ENCODE data around the gene HMHB1. TPM values are rescaled to one million over a fixed set of nuclear protein-coding genes. Genes with fewer than 3 reads are reported as not detected.

The HMHB1 gene
- total RNA-seq, 1 donor from 2014 or later = not detected

DNA sequence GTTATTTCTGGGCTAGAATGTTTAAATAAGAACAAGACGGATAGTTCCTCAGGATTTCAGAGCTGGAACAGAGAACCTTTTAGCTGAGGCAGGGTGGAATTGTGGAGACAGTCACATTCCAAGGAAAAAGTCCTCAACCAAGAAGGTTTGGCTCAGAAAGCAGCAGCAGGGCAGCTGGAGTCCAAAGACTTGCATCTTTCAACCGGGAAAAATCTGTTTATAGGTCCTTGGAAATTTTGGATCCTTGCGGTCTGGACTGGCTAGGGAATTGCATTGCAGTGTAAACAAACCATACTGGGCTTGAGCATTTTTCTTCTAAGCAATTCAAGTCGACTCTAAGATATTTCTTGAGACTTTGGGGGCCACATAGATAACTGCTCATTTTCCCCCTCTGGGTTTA lies 40.8 kb upstream of the HMHB1 start:
- H3K27me3 Mint-ChIP-seq (ENCODE audit: unreplicated experiment) = no peaks in the 10 kb centered on the region
- H3K9me3 Mint-ChIP-seq (ENCODE audit: unreplicated experiment) = no peaks in the 10 kb centered on the region
- H3K36me3 Mint-ChIP-seq (ENCODE audit: low read depth, unreplicated experiment) = no peaks in the 10 kb centered on the region
- TF ChIP-seq, protein P1, sequence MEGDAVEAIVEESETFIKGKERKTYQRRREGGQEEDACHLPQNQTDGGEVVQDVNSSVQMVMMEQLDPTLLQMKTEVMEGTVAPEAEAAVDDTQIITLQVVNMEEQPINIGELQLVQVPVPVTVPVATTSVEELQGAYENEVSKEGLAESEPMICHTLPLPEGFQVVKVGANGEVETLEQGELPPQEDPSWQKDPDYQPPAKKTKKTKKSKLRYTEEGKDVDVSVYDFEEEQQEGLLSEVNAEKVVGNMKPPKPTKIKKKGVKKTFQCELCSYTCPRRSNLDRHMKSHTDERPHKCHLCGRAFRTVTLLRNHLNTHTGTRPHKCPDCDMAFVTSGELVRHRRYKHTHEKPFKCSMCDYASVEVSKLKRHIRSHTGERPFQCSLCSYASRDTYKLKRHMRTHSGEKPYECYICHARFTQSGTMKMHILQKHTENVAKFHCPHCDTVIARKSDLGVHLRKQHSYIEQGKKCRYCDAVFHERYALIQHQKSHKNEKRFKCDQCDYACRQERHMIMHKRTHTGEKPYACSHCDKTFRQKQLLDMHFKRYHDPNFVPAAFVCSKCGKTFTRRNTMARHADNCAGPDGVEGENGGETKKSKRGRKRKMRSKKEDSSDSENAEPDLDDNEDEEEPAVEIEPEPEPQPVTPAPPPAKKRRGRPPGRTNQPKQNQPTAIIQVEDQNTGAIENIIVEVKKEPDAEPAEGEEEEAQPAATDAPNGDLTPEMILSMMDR (IDR thresholded peaks at IDR 0.05; ENCODE audit: unreplicated experiment) = no peak
- no peak overlapping the region for H3K4me3 Mint-ChIP-seq (ENCODE audit: unreplicated experiment)
- DNase-seq (ENCODE audit: low spot score) = no peak
- H3K4me1 Mint-ChIP-seq (ENCODE audit: unreplicated experiment) = peaks cover 26% of the 10 kb centered on the region
- peak overlapping the region; percentile 65 for H3K27ac Mint-ChIP-seq (ENCODE audit: unreplicated experiment)

- no peaks in the 10 kb centered on the region for H3K36me3 Mint-ChIP-seq (ENCODE audit: low read depth, unreplicated experiment)
- TF ChIP-seq, protein P1 (IDR thresholded peaks at IDR 0.05; ENCODE audit: unreplicated experiment) = no peak
- H3K9me3 Mint-ChIP-seq (ENCODE audit: unreplicated experiment) = no peaks in the 10 kb centered on the region
- peak; percentile 16 for DNase-seq (ENCODE audit: low spot score)
- peaks cover 26% of the 10 kb centered on the region for H3K4me1 Mint-ChIP-seq (ENCODE audit: unreplicated experiment)
- H3K4me3 Mint-ChIP-seq (ENCODE audit: unreplicated experiment) = no peak overlapping the region
- H3K27me3 Mint-ChIP-seq (ENCODE audit: unreplicated experiment) = no peaks in the 10 kb centered on the region
- no peak overlapping the region for H3K27ac Mint-ChIP-seq (ENCODE audit: unreplicated experiment)
Observed at GRCh38 chr5:143771602-143772001, 40.4 kb upstream of the HMHB1 start.

DNA sequence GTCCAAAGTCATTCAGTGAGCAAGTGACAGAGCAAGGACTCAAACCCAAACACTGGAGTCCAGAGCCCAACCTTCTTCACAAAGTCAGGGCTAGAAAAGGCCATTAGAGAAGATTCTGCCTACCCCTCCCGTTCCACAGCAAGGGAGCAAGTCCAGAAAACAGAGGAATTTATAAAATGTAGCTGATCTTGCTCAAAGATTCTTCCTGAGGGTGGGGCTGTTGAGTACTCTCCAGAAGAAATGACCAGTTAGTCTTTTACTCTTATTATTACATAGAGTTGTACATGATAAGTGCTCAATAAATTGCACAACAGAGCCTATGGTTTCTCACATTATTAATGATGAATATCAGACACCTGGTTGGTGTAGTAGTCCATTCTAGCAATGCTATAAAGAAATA lies 39.3 kb upstream of the HMHB1 start:
- H3K4me1 Mint-ChIP-seq (ENCODE audit: unreplicated experiment) = peaks cover 26% of the 10 kb centered on the region
- H3K4me3 Mint-ChIP-seq (ENCODE audit: unreplicated experiment) = no peak overlapping the region
- no peaks in the 10 kb centered on the region for H3K27me3 Mint-ChIP-seq (ENCODE audit: unreplicated experiment)
- TF ChIP-seq, protein P1 (IDR thresholded peaks at IDR 0.05; ENCODE audit: unreplicated experiment) = no peak
- no peaks in the 10 kb centered on the region for H3K9me3 Mint-ChIP-seq (ENCODE audit: unreplicated experiment)
- H3K27ac Mint-ChIP-seq (ENCODE audit: unreplicated experiment) = no peak overlapping the region
- H3K36me3 Mint-ChIP-seq (ENCODE audit: low read depth, unreplicated experiment) = no peaks in the 10 kb centered on the region
- DNase-seq (ENCODE audit: low spot score) = no peak

DNA sequence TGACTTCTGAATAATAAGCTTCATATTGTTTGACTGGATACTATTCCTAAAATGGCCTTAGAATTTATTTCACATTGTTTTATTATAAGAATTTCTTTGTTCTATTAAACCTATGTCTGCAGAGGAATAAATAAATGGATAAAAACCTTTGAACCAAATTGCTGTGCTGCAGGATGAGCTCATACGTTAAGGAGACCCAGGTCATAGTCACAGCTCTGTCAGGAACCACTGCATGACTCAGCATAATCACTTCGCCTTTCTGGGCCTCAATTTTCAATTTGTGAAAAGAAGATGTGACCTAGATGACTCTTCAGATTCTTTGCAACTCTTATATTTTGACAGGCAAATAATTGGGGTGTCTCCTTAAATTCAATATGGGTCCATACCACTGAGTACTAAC lies 36.7 kb upstream of the HMHB1 start:
- H3K36me3 Mint-ChIP-seq (ENCODE audit: low read depth, unreplicated experiment) = no peaks in the 10 kb centered on the region
- no peaks in the 10 kb centered on the region for H3K9me3 Mint-ChIP-seq (ENCODE audit: unreplicated experiment)
- no peak overlapping the region for H3K27ac Mint-ChIP-seq (ENCODE audit: unreplicated experiment)
- no peak for DNase-seq (ENCODE audit: low spot score)
- no peaks in the 10 kb centered on the region for H3K27me3 Mint-ChIP-seq (ENCODE audit: unreplicated experiment)
- TF ChIP-seq, protein P1 (IDR thresholded peaks at IDR 0.05; ENCODE audit: unreplicated experiment) = no peak
- H3K4me1 Mint-ChIP-seq (ENCODE audit: unreplicated experiment) = peaks cover 20% of the 10 kb centered on the region
- H3K4me3 Mint-ChIP-seq (ENCODE audit: unreplicated experiment) = no peak overlapping the region

GRCh38 chr5:143776951-143777350 lies 35.0 kb upstream of the HMHB1 start:
- Mint-ChIP-seq H3K36me3 (ENCODE audit: low read depth, unreplicated experiment) (no peaks in the 10 kb centered on the region), H3K9me3 (ENCODE audit: unreplicated experiment) (no peaks in the 10 kb centered on the region), H3K27me3 (ENCODE audit: unreplicated experiment) (no peaks in the 10 kb centered on the region), H3K4me3 (ENCODE audit: unreplicated experiment) (no peak overlapping the region), H3K4me1 (ENCODE audit: unreplicated experiment) (peaks cover 10% of the 10 kb centered on the region), H3K27ac (ENCODE audit: unreplicated experiment) (no peak overlapping the region)
- TF ChIP-seq, protein P1 (IDR thresholded peaks at IDR 0.05; ENCODE audit: unreplicated experiment) = no peak
- no peak for DNase-seq (ENCODE audit: low spot score)

All from endothelial cell (in vitro differentiated cells).